Body of pancreas (tissue), 4 donors: ENCODE results near the gene APIP.

ENCODE experiments used
- CTCF ChIP-seq, 7 experiments: fragments of 450-650 bp in 4 of 7; fragments of 200-600 bp in 3 of 7; sonication (generic) in 3 of 7; IDR thresholded peaks; one replicate each; pipeline ENCODE4 v1.5.1; 2016 to 2019; ENCODE audit warnings: antibody characterized with exemption in 7 of 7
- POLR2A ChIP-seq, 3 donors: fragments of 450-650 bp; IDR thresholded peaks; one replicate each; pipeline ENCODE4 v1.6.1; 2016; ENCODE audit warnings: antibody characterized with exemption in 3 of 3, mild to moderate bottlenecking in 2 of 3

GRCh38 chr11:34941688-34942087 lies 25.5 kb upstream of the APIP start:
- TF ChIP-seq POLR2A (IDR thresholded peaks at IDR 0.05), result no peak
- no peak for TF ChIP-seq CTCF (IDR thresholded peaks at IDR 0.05)
